Spinal cord (tissue), 10 donors: ENCODE measurements around the gene WWOX. TPM values are rescaled to one million over a fixed set of nuclear protein-coding genes. Genes with fewer than 3 reads are reported as not detected.

ENCODE experiments used
- DNase-seq, 6 donors: peaks; one replicate each; pipeline versions ENCODE4 v3.0.0 to v3.0.0-alpha.2; 2013 to 2015; ENCODE audit warnings: low spot score in 6 of 6, low read depth in 4 of 6
- H3K27ac ChIP-seq: one replicate; pipeline ENCODE4 v1.5.1; 2013; ENCODE audit warnings: low read depth, low read length, control low read depth
- H3K27me3 ChIP-seq: one replicate; pipeline ENCODE4 v1.6.1; 2013; ENCODE audit warnings: low read length; ENCODE audit not compliant: control insufficient read depth, insufficient read depth
- H3K36me3 ChIP-seq: one replicate; pipeline ENCODE4 v1.6.1; 2013; ENCODE audit warnings: low read length; ENCODE audit not compliant: control insufficient read depth, insufficient read depth
- H3K4me1 ChIP-seq: one replicate; pipeline ENCODE4 v1.6.1; 2013; ENCODE audit warnings: low read length; ENCODE audit not compliant: control insufficient read depth, insufficient read depth
- H3K4me3 ChIP-seq: one replicate; pipeline ENCODE4 v1.5.1; 2013; ENCODE audit warnings: low read depth, low read length, control low read depth
- H3K9me3 ChIP-seq: one replicate; pipeline ENCODE4 v1.6.1; 2013; ENCODE audit warnings: low read length; ENCODE audit not compliant: control insufficient read depth, insufficient read depth
- WGBS: methylation state at CpG from one replicate; pipeline ENCODE4 v1.1.5; 2013; ENCODE audit warnings: missing lambda C conversion rate; ENCODE audit not compliant: insufficient coverage; 5-methylcytosine and 5-hydroxymethylcytosine counted together
- polyA plus RNA-seq, 2 donors: library from polyadenylated mRNA; unstranded; fragments of 120-200 nt; gene quantifications; one replicate each; pipeline ENCODE4 v1.2.1, GENCODE V29; 2013; ENCODE audit not compliant: insufficient read length in 2 of 2
- total RNA-seq, 2 donors: library from RNA; depleted of rRNA in 1 of 2; stranded (reverse); fragments of 120-200 nt in 1 of 2; fragments of >200 nt in 1 of 2; gene quantifications; one replicate each; pipeline versions ENCODE4 v1.2.3 to v1.2.4, GENCODE V29; 2013 to 2014
- donor health status: healthy.

Gene WWOX
- total and polyA plus RNA-seq, 4 donors = 27.5 to 51.5 (median 32.5) TPM

DNA sequence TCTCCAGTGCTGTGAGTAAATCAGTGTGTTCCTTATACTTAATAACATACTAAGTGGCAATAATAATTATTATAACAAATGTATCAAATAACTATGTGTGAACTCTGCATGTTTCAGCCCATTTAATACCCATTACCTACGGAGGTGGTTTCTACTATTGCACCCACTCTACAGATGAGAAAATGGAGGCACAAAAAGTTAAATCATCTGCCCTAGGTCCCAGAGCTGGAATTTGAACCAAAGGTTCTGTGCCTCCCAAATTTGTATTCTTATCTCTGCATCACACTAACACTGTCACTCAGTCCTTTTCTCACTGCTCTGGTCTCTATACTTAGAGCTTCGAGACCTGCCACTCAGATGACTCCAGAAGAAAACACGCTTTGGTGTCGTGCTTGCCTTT lies 1084.1 kb downstream of the WWOX start:
- no peaks in the 10 kb centered on the region for H3K27me3 ChIP-seq
- no peak for DNase-seq
- H3K27ac ChIP-seq = no peak overlapping the region
- no peaks in the 10 kb centered on the region for H3K4me1 ChIP-seq
- no peak overlapping the region for H3K4me3 ChIP-seq
- WGBS = 64% methylated on average over 4 of the region's 4 CpGs
- H3K36me3 ChIP-seq = no peaks in the 10 kb centered on the region
- H3K9me3 ChIP-seq = no peaks in the 10 kb centered on the region

GRCh38 chr16:79184464-79185030 lies 1085.1 kb downstream of the WWOX start:
- no peak overlapping the region for H3K27ac ChIP-seq

GRCh38 chr16:79185711-79186110 lies 1086.3 kb downstream of the WWOX start:
- H3K36me3 ChIP-seq = no peaks in the 10 kb centered on the region
- no peak overlapping the region for H3K27ac ChIP-seq
- WGBS = 79% methylated on average over 4 of the region's 4 CpGs
- H3K27me3 ChIP-seq = no peaks in the 10 kb centered on the region
- DNase-seq = peak in 1 of 6 donors; percentile 36
- H3K4me3 ChIP-seq = no peak overlapping the region
- no peaks in the 10 kb centered on the region for H3K9me3 ChIP-seq
- no peaks in the 10 kb centered on the region for H3K4me1 ChIP-seq

More at GRCh38 chr16:79184464-79185030, 1085.1 kb downstream of the WWOX start:
- Histone ChIP-seq H3K4me1 (no peaks in the 10 kb centered on the region), H3K36me3 (no peaks in the 10 kb centered on the region), H3K27me3 (no peaks in the 10 kb centered on the region), H3K9me3 (no peaks in the 10 kb centered on the region), H3K4me3 (no peak overlapping the region)
- DNase-seq = peak in 1 of 6 donors; percentile 54
- WGBS = 100% methylated on average over 1 of the region's 2 CpGs

- H3K27ac ChIP-seq = no peak overlapping the region
- no peaks in the 10 kb centered on the region for H3K9me3 ChIP-seq
- H3K4me1 ChIP-seq = no peaks in the 10 kb centered on the region
- WGBS = 57% methylated on average over 6 of the region's 6 CpGs
- H3K36me3 ChIP-seq = no peaks in the 10 kb centered on the region
- no peak for DNase-seq
- H3K4me3 ChIP-seq = no peak overlapping the region
- no peaks in the 10 kb centered on the region for H3K27me3 ChIP-seq
Measured at GRCh38 chr16:79186196-79186595, 1086.7 kb downstream of the WWOX start.

GRCh38 chr16:79188115-79188738 lies 1088.8 kb downstream of the WWOX start:
- 64% methylated on average over 6 of the region's 13 CpGs for WGBS
- no peaks in the 10 kb centered on the region for H3K4me1 ChIP-seq

GRCh38 chr16:79188739-79189122 lies 1089.3 kb downstream of the WWOX start:
- peak in 1 of 6 donors; percentile 53 for DNase-seq
- Histone ChIP-seq H3K36me3 (no peaks in the 10 kb centered on the region), H3K27ac (no peak overlapping the region), H3K4me1 (no peaks in the 10 kb centered on the region), H3K9me3 (no peaks in the 10 kb centered on the region), H3K27me3 (no peaks in the 10 kb centered on the region), H3K4me3 (no peak overlapping the region)
- WGBS = 95% methylated on average over 3 of the region's 5 CpGs

More at GRCh38 chr16:79188115-79188738, 1088.8 kb downstream of the WWOX start:
- Histone ChIP-seq H3K4me3 (no peak overlapping the region), H3K9me3 (no peaks in the 10 kb centered on the region), H3K27me3 (no peaks in the 10 kb centered on the region), H3K27ac (no peak overlapping the region), H3K36me3 (no peaks in the 10 kb centered on the region)
- no peak for DNase-seq

GRCh38 chr16:79190542-79190941 lies 1091.1 kb downstream of the WWOX start:
- H3K27ac ChIP-seq = no peak overlapping the region
- no peaks in the 10 kb centered on the region for H3K36me3 ChIP-seq
- no CpG with 5 or more reads among the region's 1 CpG for WGBS
- peak in 1 of 6 donors; percentile 42 for DNase-seq
- no peak overlapping the region for H3K4me3 ChIP-seq
- H3K9me3 ChIP-seq = no peaks in the 10 kb centered on the region
- H3K4me1 ChIP-seq = no peaks in the 10 kb centered on the region
- no peaks in the 10 kb centered on the region for H3K27me3 ChIP-seq

- WGBS = 86% methylated on average over 5 of the region's 8 CpGs
- DNase-seq = no peak
- H3K4me1 ChIP-seq = no peaks in the 10 kb centered on the region
Measured at GRCh38 chr16:79191933-79192332, 1092.5 kb downstream of the WWOX start.

GRCh38 chr16:79192904-79193303 lies 1093.5 kb downstream of the WWOX start:
- H3K4me3 ChIP-seq = no peak overlapping the region
- H3K36me3 ChIP-seq = no peaks in the 10 kb centered on the region
- no peak overlapping the region for H3K27ac ChIP-seq
- DNase-seq = no peak
- H3K4me1 ChIP-seq = no peaks in the 10 kb centered on the region
- no peaks in the 10 kb centered on the region for H3K27me3 ChIP-seq
- no peaks in the 10 kb centered on the region for H3K9me3 ChIP-seq
- WGBS = 45% methylated on average over 2 of the region's 2 CpGs

More at GRCh38 chr16:79191933-79192332, 1092.5 kb downstream of the WWOX start:
- H3K9me3 ChIP-seq = no peaks in the 10 kb centered on the region
- no peaks in the 10 kb centered on the region for H3K36me3 ChIP-seq
- H3K27me3 ChIP-seq = no peaks in the 10 kb centered on the region
- H3K4me3 ChIP-seq = no peak overlapping the region
- no peak overlapping the region for H3K27ac ChIP-seq

DNA sequence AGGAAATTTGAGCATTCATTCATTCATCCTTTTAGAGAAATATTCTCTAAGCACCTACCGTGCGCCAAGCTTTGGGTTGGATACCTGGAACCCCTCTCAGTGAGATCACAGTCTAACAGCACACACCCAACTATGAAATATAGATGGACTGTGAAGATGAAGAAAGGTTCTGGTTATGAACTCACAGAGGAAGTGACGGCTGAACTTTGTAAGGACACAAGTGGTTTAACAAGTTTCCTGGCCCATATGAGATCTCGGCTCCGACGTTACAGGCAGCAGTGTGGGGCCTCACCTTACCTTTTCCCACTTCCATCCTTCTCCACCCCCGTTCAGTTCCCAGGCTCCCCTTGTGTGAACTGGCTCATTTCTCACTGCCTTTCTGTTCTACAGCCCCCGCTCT lies 1094.8 kb downstream of the WWOX start:
- Histone ChIP-seq H3K4me1 (no peaks in the 10 kb centered on the region), H3K9me3 (no peaks in the 10 kb centered on the region), H3K4me3 (no peak overlapping the region), H3K36me3 (no peaks in the 10 kb centered on the region), H3K27ac (no peak overlapping the region), H3K27me3 (no peaks in the 10 kb centered on the region)
- DNase-seq = no peak
- WGBS = 89% methylated on average over 4 of the region's 8 CpGs
